ENCODE measurements around the gene TXNIP. TPM values are rescaled to one million over a fixed set of nuclear protein-coding genes. Genes with fewer than 3 reads are reported as not detected.

The TXNIP gene
- total RNA-seq, 2 donors from 2014 or later, result 67.9 to 120 TPM

Other genes starting within 250 kb of the TXNIP start
- 10 to 100 TPM; 10.7 to 12.6 TPM for gene RNF115, start 172.5 kb downstream of the TXNIP start, total RNA-seq
- gene POLR3C, start 172.4 kb downstream of the TXNIP start, total RNA-seq, result 10 to 100 TPM; 15.1 to 26.2 TPM
- 1 to 10 TPM; 2.6 to 3.9 TPM for gene NUDT17, start 150.9 kb downstream of the TXNIP start, total RNA-seq
- gene PIAS3, start 137.5 kb downstream of the TXNIP start, total RNA-seq, result 10 to 100 TPM; 28.6 to 33.5 TPM
- under 1 TPM; 0.50 to 0.53 TPM for gene ANKRD35, start 110.7 kb downstream of the TXNIP start, total RNA-seq
- 1 to 10 TPM; 1.0 to 1.5 TPM for gene ITGA10, start 86.5 kb downstream of the TXNIP start, total RNA-seq
- 10 to 100 TPM; 17.9 to 36.1 TPM for gene PEX11B, start 77.9 kb downstream of the TXNIP start, total RNA-seq
- gene RBM8A, start 69.1 kb downstream of the TXNIP start, total RNA-seq, result 100 to 1,000 TPM; 254 to 286 TPM
- gene LIX1L, start 38.6 kb downstream of the TXNIP start, total RNA-seq, result 10 to 100 TPM; 47.9 to 50.1 TPM
- 1 to 10 TPM; 5.4 to 9.1 TPM for gene ANKRD34A, start 32.0 kb downstream of the TXNIP start, total RNA-seq
- gene POLR3GL, start 31.9 kb downstream of the TXNIP start, total RNA-seq, result 10 to 100 TPM; 22.0 to 31.9 TPM
- not detected for gene HJV, start 25.2 kb upstream of the TXNIP start, total RNA-seq
- 1 to 10 TPM; 2.1 to 3.1 TPM for gene NBPF10, start 148.2 kb upstream of the TXNIP start, total RNA-seq
- 10 to 100 TPM; 33.9 to 37.6 TPM for gene NOTCH2NLA, start 232.4 kb upstream of the TXNIP start, total RNA-seq

All from activated naive CD4-positive, alpha-beta T cell treated with anti-CD3 and anti-CD28 coated beads, Interleukin-2, amount 50 U/mL, for 72 hours (primary cell).